H9 (cell line): ENCODE measurements around the gene UPF1. TPM values are rescaled to one million over a fixed set of nuclear protein-coding genes. Genes with fewer than 3 reads are reported as not detected.

ENCODE experiments used
- DNase-seq: peaks from one replicate; pipeline ENCODE4 v3.0.0-alpha.2; 2017
- H2AFZ ChIP-seq: one replicate; pipeline ENCODE4 v1.6.1; 2013; ENCODE audit warnings: mild to moderate bottlenecking, low read length, control low read depth, moderate library complexity
- H2AK5ac ChIP-seq: 2 replicates; pipeline ENCODE4 v1.6.1; 2013; ENCODE audit warnings: low read length, control low read depth, mixed read lengths; ENCODE audit not compliant: insufficient read length
- H2BK120ac ChIP-seq: one replicate; pipeline ENCODE4 v1.6.1; 2013; ENCODE audit warnings: low read depth, mild to moderate bottlenecking, low read length, control low read depth, inconsistent platforms; ENCODE audit not compliant: poor library complexity, severe bottlenecking
- H2BK12ac ChIP-seq: 2 replicates; pipeline ENCODE4 v1.6.1; 2013; ENCODE audit warnings: low read length, control low read depth, mixed read lengths, low read depth; ENCODE audit not compliant: insufficient read length
- H2BK15ac ChIP-seq: 2 replicates; pipeline ENCODE4 v1.6.1; 2013; ENCODE audit warnings: low read depth, low read length, control low read depth
- H2BK20ac ChIP-seq: one replicate; pipeline ENCODE4 v1.6.1; 2013; ENCODE audit warnings: low read depth, mild to moderate bottlenecking, low read length, control low read depth, inconsistent platforms; ENCODE audit not compliant: poor library complexity, severe bottlenecking
- H2BK5ac ChIP-seq: 2 replicates; pipeline ENCODE4 v1.6.1; 2013; ENCODE audit warnings: low read length, control low read depth, mixed read lengths; ENCODE audit not compliant: insufficient read length
- H3K14ac ChIP-seq: 2 replicates; pipeline ENCODE4 v1.6.1; 2013; ENCODE audit warnings: low read length, control low read depth; ENCODE audit not compliant: insufficient read depth
- H3K18ac ChIP-seq: 2 replicates; pipeline ENCODE4 v1.6.1; 2013; ENCODE audit warnings: low read depth, mild to moderate bottlenecking, mixed read lengths, low read length, control low read depth; ENCODE audit not compliant: insufficient read length
- H3K23ac ChIP-seq: 2 replicates; pipeline ENCODE4 v1.6.1; 2013; ENCODE audit warnings: low read length, control low read depth, mixed read lengths, low read depth; ENCODE audit not compliant: insufficient read length
- H3K23me2 ChIP-seq: 2 replicates; pipeline ENCODE4 v1.6.1; 2013; ENCODE audit warnings: low read depth, mild to moderate bottlenecking, mixed read lengths, low read length, control low read depth; ENCODE audit not compliant: insufficient read length, poor library complexity, severe bottlenecking
- H3K27ac ChIP-seq: 2 replicates; pipeline ENCODE4 v1.5.1; 2013; ENCODE audit warnings: low read length, control low read depth, mixed read lengths, low read depth; ENCODE audit not compliant: insufficient read length
- H3K27me3 ChIP-seq: 2 replicates; pipeline ENCODE4 v1.6.1; 2013; ENCODE audit warnings: low read length, control low read depth, inconsistent platforms; ENCODE audit not compliant: insufficient read depth
- H3K4ac ChIP-seq: 2 replicates; pipeline ENCODE4 v1.6.1; 2013; ENCODE audit warnings: low read depth, mild to moderate bottlenecking, control low read depth, inconsistent platforms, low read length, moderate library complexity
- H3K4me1 ChIP-seq: 2 replicates; pipeline ENCODE4 v1.6.1; 2013; ENCODE audit warnings: low read length, control low read depth, inconsistent platforms; ENCODE audit not compliant: insufficient read depth
- H3K4me2 ChIP-seq: 2 replicates; pipeline ENCODE4 v1.6.1; 2013; ENCODE audit warnings: low read length, control low read depth, mixed read lengths; ENCODE audit not compliant: insufficient read length, insufficient read depth
- H3K56ac ChIP-seq: 2 replicates; pipeline ENCODE4 v1.6.1; 2013; ENCODE audit warnings: low read depth, mild to moderate bottlenecking, mixed read lengths, low read length, control low read depth; ENCODE audit not compliant: insufficient read length
- H3K79me1 ChIP-seq: 2 replicates; pipeline ENCODE4 v1.6.1; 2013; ENCODE audit warnings: low read depth, mild to moderate bottlenecking, moderate library complexity, low read length, control low read depth, inconsistent platforms; ENCODE audit not compliant: insufficient read depth, poor library complexity, severe bottlenecking
- H3K79me2 ChIP-seq: 2 replicates; pipeline ENCODE4 v1.6.1; 2013; ENCODE audit warnings: low read length, control low read depth, inconsistent platforms; ENCODE audit not compliant: insufficient read depth
- H3K9ac ChIP-seq: 2 replicates; pipeline ENCODE4 v1.6.1; 2013; ENCODE audit warnings: low read length, control low read depth, mixed read lengths; ENCODE audit not compliant: insufficient read length; ENCODE audit errors: extremely low read depth
- H3K9me3 ChIP-seq: one replicate; pipeline ENCODE4 v1.6.1; 2013; ENCODE audit warnings: low read depth, low read length, inconsistent platforms; ENCODE audit not compliant: control insufficient read depth
- H3T11ph ChIP-seq: one replicate; pipeline ENCODE4 v1.6.1; 2013; ENCODE audit warnings: mild to moderate bottlenecking, low read length, control low read depth, inconsistent platforms
- H4K20me1 ChIP-seq: one replicate; pipeline ENCODE4 v1.6.1; 2013; ENCODE audit not compliant: control insufficient read depth, insufficient read length, insufficient read depth
- H4K5ac ChIP-seq: 2 replicates; pipeline ENCODE4 v1.6.1; 2013; ENCODE audit warnings: low read depth, mild to moderate bottlenecking, mixed read lengths, low read length, control low read depth; ENCODE audit not compliant: insufficient read length
- H4K8ac ChIP-seq: replicated peaks from 2 replicates; pipeline ENCODE4 v1.6.1; 2013; ENCODE audit warnings: low read length, control low read depth, mixed read lengths, low read depth; ENCODE audit not compliant: insufficient read length
- H4K91ac ChIP-seq: 2 replicates; pipeline ENCODE4 v1.6.1; 2013; ENCODE audit warnings: low read depth, mild to moderate bottlenecking, moderate library complexity, mixed read lengths, low read length, control low read depth; ENCODE audit not compliant: insufficient read length
- H3K27ac Mint-ChIP-seq, 3 experiments: 2 replicates in 2 of 3; 3 replicates in 1 of 3; pipeline ENCODE4 v1.8.0; 2020 to 2021; ENCODE audit warnings: mixed read lengths in 3 of 3, mild to moderate bottlenecking in 1 of 3, moderate library complexity in 1 of 3
- H3K27me3 Mint-ChIP-seq: 2 replicates; pipeline ENCODE4 v1.8.0; 2021; ENCODE audit warnings: low read depth, mild to moderate bottlenecking, moderate library complexity, mixed read lengths
- H3K36me3 Mint-ChIP-seq, 3 experiments: 2 replicates in 2 of 3; 3 replicates in 1 of 3; pipeline ENCODE4 v1.8.0; 2020 to 2021; ENCODE audit warnings: low read depth in 3 of 3, mixed read lengths in 3 of 3; ENCODE audit not compliant: insufficient read depth in 1 of 3
- H3K4me1 Mint-ChIP-seq, 2 experiments: 2 replicates each; pipeline ENCODE4 v1.8.0; 2020; ENCODE audit warnings: mixed read lengths in 2 of 2
- H3K4me3 Mint-ChIP-seq, 2 experiments: 2 replicates in 1 of 2; 3 replicates in 1 of 2; pipeline ENCODE4 v1.8.0; 2020 to 2021; ENCODE audit warnings: mild to moderate bottlenecking in 2 of 2, mixed read lengths in 2 of 2, moderate library complexity in 1 of 2
- H3K9me3 Mint-ChIP-seq, 2 experiments: 2 replicates in 1 of 2; 3 replicates in 1 of 2; pipeline ENCODE4 v1.8.0; 2020; ENCODE audit warnings: mild to moderate bottlenecking in 2 of 2, mixed read lengths in 2 of 2, moderate library complexity in 1 of 2
- CTCF ChIP-seq: fragments of 200-600 bp; sonication (generic); conservative IDR thresholded peaks from 3 replicates; pipeline ENCODE4 v1.8.0; 2021; ENCODE audit warnings: antibody characterized with exemption, mild to moderate bottlenecking
- WGBS: extraction: QIAGEN DNeasy Blood & Tissue Kit; methylation state at CpG from one replicate; pipeline ENCODE4 v1.1.7; 2013; ENCODE audit warnings: missing lambda C conversion rate, low lambda C conversion rate, mixed read lengths; ENCODE audit not compliant: insufficient read length; ENCODE audit errors: extremely low coverage; 5-methylcytosine and 5-hydroxymethylcytosine counted together
- total RNA-seq: library from RNA; stranded (reverse); gene quantifications from 2 replicates; pipeline ENCODE4 v1.2.1, GENCODE V29; 2021

UPF1 gene
- total RNA-seq, 1 experiment from 2014 or later: 85.4 TPM

- H2BK120ac ChIP-seq: no peak overlapping the region
- no peak overlapping the region for H4K8ac ChIP-seq
- no peaks in the 10 kb centered on the region for H4K20me1 ChIP-seq
- H3K14ac ChIP-seq: no peak overlapping the region
- no peak overlapping the region for H4K5ac ChIP-seq
- no peak for DNase-seq
- no peak overlapping the region for H2BK12ac ChIP-seq
- no peak overlapping the region for H2BK20ac ChIP-seq
- no CpG with 5 or more reads among the region's 19 CpGs for WGBS
- H2BK15ac ChIP-seq: no peak overlapping the region
- H2AK5ac ChIP-seq: no peak overlapping the region
- no peak overlapping the region for H4K91ac ChIP-seq
- H3K27ac ChIP-seq: no peak overlapping the region
- no peaks in the 10 kb centered on the region; the same call in 1 of the 2 replicates for H3K79me2 ChIP-seq
- no peak overlapping the region for H3K56ac ChIP-seq
- no peaks in the 10 kb centered on the region for H3K9me3 ChIP-seq
- H3T11ph ChIP-seq: no peak overlapping the region
- no peaks in the 10 kb centered on the region for H3K27me3 Mint-ChIP-seq
- H3K27me3 ChIP-seq: no peaks in the 10 kb centered on the region
- H3K36me3 Mint-ChIP-seq: peaks cover 13 to 31% (median 26%) of the 10 kb centered on the region in 3 experiments; a peak in 6 of 7 replicates
- TF ChIP-seq CTCF: no peak
- H3K4me1 Mint-ChIP-seq: no peaks in the 10 kb centered on the region
- H3K4me3 Mint-ChIP-seq: no peak overlapping the region; a peak in 1 of 5 replicates
- no peak overlapping the region for H2AFZ ChIP-seq
- no peaks in the 10 kb centered on the region for H3K79me1 ChIP-seq
- no peaks in the 10 kb centered on the region for H3K9me3 Mint-ChIP-seq
- H2BK5ac ChIP-seq: no peak overlapping the region
- no peak overlapping the region for H3K4ac ChIP-seq
- H3K18ac ChIP-seq: no peak overlapping the region
- H3K23me2 ChIP-seq: no peaks in the 10 kb centered on the region
- no peak overlapping the region for H3K9ac ChIP-seq
- no peak overlapping the region for H3K23ac ChIP-seq
- no peak overlapping the region for H3K27ac Mint-ChIP-seq
- H3K4me2 ChIP-seq: no peak overlapping the region
- no peaks in the 10 kb centered on the region for H3K4me1 ChIP-seq
Observed at GRCh38 chr19:18910801-18911436, 79.2 kb downstream of the UPF1 start.
